NCI-H748 (cell line): ENCODE measurements around the gene CFAP251.
A peak's percentile ranks its signal among the peaks of the same experiment; 100 is the strongest.
"Not testable (repeated sequence)": the region's sequence is repeated elsewhere in the genome, so short reads cannot be mapped to it uniquely, and the experiment has no call there.

Experiments
- DNase-seq: peaks from one replicate; lab custom pipeline; 2025; ENCODE audit not compliant: unreplicated experiment; lab: John Stamatoyannopoulos, UW

Gene CFAP251

DNA sequence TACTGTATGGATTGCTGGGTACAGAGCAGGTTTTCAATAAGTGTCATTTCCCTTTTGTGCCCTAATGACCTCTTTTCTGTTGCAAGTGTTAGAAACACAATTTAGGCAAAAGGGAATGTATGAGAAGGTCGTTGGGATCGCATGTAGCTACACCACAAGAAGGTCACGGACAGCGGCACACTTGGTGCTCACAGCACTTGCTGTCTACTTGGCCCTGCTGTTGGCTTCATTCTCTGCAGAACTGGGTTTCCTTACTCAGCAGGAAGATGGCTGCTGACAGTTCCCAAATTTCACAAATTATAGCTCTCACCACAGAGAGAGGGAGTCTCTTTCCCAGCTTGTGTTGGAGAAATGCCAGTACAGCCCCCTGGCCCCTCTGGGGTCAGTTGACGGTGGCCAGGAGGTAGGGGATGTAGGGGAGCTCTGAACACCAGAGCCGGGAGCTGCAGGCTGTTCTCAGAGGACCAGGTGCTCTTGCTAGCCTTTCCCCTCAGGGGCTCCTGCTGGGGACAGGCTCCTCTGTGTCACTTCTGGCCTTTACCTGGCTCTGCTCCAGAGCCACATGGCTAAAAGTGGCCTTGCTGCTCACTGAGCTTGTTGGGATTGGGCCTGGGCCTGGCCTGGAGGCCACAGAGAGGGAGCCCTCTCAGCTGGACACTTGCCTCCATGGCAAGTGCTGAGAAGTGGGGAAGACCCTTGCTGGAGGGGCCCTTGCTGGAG is 52.3 kb downstream of the CFAP251 start:
- DNase-seq, result no peak

DNA sequence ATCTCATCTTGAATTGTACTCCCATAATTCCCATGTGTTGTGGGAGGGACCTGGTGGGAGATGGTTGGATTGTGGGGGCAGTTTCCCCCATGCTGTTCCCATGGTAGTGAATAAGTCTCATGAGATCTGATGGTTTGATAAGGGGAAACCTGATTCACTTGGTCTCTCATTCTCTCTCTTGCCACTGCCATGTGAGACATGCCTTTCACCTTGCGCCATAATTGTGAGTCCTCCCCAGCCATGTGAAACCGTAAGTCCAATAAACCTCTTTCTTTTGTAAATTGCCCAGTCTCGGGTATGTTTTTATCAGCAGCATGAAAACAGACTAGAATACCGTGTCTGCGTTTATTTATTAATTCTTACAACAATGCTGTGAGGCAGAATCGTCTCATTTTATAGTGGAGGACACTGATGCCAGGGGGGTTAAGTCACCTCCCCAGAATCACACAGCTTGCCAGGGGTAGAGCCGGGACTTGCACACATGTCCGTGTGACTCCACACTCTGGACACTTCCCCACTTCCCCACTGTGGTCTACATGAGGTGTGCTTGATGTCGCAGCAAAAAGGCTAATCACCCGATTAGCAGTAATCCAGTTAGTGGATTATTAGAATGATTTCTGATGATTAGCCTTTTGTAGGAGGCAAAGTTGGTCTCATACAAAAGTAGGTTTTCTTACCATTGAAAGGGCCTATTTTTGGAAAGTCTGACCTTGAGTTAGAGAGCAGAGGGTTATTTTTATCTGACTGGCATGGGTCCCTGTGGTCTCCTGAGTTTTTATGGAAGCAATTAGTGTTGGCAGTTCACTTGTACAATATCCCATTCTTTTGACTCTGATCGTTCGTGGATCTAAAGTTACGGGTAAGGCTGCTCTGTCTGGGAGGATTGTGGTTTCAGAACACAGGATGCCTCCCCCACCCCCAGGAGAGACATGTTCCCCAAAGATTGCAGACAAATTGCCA is 55.9 kb downstream of the CFAP251 start:
- no peak for DNase-seq

DNA sequence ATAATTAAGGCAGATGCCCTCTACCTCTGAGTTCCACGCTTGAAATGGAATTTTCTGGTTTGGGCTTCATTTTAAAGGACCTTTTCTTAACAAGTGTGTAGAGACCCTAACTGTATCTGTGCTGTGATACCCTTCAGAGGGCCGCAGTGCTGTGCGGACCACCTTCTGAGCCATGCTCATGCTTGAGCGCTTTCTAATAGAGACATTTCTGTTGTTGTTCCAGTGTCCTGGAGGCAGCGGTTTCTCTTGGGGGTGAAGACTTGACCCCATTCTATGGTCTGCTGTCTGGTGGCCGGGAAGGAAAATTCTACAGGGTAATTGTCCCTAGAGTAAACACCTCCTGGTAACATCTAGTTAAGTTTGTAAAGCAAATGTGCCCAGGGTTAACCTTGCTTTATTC is 56.6 kb downstream of the CFAP251 start:
- DNase-seq, result no peak

DNA sequence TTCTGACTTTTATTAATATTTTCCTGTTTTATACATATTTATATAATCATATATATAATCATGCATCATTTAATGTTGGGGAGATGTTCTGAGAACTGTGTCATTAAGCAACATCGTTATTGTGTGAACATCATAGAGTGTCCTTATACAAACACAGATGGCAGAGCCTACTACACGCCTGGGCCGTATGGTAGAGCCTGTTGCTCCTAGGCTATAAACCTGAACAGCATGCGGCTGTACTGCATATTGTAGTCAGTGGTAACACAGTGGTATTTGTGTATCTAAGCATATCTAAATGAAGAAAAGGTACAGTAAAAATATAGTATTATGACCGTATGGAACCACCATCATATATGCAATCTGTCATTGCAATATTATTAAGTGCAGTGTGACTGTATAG is 58.6 kb downstream of the CFAP251 start:
- peak; percentile 8 for DNase-seq

DNA sequence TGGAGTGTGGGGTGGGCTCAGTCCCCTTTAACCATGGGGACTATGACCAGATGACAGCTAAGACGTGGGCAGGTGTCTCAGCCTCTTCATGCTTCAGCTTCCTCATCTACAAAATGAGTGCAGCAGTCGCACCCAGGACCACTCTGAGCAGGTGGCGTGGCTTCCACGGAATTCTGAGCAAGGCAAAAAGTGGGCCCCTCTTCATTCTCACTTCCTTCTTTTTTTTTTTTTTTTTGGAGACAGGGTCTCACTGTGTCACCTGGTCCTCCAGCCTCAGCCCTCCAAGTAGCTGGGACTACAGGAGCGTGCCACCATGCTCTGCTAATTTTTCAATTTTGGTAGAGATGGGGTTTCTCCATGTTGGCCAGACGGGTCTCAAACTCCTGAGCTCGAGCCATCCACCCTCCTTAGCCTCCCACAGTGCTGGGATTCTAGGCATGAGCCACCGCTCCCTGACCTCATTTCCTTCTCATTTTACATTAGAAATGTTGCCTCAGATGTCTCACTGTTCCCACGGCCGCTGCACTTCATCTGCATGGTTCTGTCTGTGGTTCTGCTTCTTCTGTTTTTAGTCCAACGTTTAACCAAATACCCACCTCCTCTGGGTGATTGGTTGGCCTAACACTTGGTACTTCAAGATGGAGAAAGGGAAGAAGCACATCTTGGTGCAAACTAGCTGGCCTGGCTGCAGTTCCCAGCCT is 61.9 kb downstream of the CFAP251 start:
- no peak for DNase-seq

DNA sequence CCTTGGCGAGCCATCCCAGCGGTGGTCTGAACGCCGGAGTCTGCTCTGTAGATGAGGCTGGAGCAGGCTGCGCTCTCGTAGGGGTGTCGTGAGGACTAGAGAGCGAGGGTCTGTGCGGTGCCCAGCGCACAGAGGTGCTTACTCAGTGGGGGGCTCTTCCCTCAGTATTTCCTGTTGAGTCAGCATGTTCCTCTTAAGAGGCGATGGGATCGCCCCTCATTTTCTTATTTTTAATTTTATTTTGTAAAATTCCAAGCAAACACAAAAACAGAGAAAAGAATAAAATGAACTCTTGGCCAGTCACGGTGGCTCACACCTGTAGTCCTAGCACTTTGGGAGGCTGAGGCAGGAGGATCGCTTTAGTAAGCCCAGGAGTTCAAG is 62.5 kb downstream of the CFAP251 start:
- DNase-seq, result no peak

DNA sequence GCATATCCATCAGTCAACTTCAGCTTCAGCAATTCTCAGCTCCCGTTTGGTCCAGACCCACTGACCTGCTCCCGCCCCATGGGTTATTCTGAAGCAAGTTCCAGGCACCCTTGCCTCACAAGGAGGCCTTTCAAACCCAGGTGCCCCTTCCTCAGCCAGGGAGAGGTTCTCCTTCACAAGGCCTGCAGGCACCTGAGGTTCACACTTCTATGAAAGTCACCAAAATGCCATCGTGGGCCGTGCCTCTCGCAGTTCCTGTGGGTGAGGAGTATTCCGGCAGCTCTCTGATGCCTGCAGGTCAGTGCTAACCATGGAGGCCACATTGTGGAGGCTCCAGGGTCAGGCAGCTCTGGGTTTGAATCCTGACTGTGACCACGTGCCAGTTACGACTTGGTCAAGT is 63.1 kb downstream of the CFAP251 start:
- no peak for DNase-seq

DNA sequence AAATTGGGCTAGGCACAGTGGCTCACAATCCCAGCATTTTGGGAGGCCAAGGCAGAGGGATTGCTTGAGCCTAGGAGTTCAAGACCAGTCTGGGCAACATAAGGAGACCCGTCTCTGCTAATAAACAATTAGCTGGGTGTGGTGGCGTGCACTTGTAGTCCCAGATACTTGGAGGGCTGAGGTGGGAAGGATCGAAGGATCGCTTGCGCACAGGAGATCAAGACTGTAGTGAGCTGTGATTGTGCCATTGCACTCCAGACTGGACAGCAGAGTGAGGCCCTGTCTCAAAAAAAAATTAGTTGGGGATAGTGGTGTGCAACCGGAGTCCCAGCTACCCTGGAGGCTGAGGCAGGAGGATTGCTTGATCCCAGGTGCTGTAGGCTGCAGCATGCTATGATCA is 64.6 kb downstream of the CFAP251 start:
- no peak for DNase-seq

DNA sequence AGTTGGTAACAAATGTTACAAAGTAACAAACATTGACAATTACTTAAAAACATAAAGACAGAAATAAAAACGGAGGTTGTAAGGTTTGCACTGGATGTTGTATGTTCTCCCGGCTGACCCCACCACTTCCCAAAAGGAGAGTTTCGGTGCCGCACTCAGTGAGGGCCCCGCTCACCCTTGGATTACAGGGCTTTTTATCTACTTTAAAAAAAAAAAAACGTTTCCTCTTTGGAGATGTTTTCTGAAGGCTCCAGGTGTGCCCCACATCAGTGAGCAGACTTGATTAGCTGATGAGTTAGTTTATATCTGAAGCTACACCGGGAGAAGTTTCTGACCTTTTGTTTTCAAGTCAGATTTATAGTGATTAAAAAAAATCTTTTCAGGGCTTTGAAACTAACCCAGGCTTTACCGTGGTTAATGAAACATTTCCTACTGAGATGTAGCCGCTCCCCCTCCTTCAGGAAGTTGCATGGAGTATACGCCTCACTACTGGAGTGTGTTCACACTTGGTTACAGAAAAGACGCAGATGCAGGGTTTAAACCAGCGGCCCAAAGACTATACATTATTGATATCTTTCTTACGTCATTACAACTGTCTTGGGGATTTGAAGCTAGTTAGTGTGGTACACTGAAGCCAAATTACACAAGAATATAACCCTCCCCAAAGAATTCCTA is 65.3 kb downstream of the CFAP251 start:
- no peak for DNase-seq

DNA sequence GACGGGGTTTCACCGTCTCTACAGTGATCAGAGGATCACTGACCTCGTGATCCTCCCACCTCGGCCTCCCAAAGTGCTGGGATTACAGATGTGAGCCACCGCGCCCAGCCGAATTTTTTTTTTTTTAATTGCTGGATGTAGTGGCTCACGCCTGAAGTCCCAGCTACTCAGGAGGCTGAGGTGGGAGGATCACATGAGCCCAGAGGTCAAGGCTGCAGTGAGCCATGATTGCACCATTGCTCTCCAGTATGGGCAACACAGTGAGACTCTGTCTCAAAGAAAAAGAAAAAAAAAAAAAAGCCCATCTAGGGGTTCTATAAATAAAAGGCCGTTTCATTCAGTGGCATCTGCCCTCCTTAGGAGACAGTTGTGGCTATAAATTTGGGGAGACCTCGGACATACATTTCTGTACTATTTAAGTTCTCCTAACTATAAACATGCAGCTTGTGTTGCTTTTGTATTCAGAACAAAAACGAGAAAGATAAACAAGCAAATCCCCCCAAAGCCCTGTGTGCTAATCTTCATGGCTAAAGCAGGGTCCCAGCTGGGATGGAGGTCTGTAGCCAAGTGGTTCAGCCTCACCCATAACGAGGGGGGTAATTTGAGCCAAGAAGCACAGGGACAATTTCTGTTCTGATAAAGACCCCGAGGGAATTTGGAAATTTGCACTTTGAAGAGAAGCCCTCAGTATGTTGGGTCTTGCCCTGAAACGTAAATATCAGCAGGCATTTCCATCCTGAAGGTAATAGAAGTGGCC is 68.3 kb downstream of the CFAP251 start:
- no peak for DNase-seq

DNA sequence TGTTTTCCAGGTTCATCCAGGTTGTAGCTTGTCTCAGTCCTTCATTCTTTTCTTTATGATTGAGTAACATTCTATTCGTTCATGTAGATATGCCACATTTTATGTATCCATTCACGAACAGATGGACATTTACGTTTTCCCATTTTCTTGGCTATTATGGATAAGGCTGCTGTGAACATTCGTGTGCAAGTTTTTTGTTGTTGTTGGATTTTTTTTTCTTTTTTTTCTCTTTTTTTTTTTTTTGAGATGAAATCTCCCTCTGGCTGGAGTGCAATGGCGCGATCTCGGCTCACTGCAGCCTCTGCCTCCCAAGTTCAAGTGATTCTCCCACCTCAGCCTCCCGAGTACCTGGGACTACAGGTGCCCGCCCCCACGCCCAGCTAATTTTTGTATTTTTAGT is 70.1 kb downstream of the CFAP251 start:
- DNase-seq, result not testable (repeated sequence)

DNA sequence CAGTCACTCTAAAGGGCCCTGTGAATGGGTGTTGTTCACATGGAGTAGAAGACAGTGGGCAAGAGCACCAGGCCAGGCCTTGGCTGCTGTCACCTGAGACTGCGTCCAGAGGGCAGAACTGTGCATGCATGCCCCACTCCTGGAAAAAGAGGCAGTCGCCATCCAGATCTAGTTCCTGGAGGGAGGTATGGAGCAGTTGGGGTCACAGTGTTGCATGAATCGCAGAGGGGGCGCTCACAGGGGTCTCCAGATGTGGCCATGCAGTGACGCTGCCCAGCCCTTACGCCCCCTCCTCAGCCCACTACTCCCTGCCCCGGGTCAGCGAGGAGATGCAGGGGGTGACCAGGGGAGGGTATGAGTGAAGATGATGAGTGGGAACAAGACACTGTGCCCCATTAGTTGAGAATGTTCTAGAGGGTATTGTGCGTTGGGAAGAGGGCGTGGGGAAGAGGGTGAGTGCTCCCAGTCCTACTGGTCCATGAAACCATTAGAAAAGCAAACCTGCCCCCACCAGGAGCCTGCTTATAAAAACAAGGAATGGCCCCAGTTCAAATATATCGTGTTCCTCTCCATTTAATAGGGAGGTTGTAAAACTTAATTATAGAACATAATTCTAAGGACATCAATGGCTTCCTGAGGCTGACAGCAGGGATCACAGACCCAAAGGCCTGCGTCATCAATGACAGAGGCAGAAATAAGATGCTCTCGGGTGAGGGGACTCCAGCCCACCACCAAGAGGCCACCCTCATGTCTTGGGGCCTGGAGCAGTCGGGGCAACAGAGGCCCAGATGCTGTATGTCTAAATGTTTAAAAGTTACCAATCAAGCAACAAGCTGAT is 71.1 kb downstream of the CFAP251 start:
- DNase-seq, result peak; percentile 84

DNA sequence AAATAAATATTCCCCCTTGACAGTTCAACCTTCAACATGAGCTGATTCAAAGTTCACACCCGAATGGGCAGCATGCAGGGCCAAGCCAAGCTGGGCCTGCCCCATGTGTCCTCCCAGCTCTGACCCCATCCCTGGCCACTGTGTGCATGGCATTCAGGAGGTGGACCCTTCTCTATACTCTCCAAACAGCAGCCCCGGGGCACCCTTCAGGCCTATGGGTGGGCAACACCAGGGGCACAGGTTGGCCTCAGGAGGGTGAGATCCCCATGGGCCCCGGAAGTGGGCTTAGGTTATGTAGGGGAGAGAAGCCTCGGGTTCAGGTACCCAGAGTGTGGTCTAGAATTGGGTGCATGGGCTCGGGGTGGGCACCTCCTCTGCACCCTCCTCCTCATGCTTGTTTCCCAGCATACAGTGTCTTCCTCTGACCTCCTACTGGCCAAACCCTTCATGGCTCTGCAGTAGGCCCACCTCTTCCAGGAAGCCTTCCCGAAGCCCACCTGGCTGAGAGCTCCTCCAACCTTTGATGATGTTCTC is 71.8 kb downstream of the CFAP251 start:
- no peak for DNase-seq

DNA sequence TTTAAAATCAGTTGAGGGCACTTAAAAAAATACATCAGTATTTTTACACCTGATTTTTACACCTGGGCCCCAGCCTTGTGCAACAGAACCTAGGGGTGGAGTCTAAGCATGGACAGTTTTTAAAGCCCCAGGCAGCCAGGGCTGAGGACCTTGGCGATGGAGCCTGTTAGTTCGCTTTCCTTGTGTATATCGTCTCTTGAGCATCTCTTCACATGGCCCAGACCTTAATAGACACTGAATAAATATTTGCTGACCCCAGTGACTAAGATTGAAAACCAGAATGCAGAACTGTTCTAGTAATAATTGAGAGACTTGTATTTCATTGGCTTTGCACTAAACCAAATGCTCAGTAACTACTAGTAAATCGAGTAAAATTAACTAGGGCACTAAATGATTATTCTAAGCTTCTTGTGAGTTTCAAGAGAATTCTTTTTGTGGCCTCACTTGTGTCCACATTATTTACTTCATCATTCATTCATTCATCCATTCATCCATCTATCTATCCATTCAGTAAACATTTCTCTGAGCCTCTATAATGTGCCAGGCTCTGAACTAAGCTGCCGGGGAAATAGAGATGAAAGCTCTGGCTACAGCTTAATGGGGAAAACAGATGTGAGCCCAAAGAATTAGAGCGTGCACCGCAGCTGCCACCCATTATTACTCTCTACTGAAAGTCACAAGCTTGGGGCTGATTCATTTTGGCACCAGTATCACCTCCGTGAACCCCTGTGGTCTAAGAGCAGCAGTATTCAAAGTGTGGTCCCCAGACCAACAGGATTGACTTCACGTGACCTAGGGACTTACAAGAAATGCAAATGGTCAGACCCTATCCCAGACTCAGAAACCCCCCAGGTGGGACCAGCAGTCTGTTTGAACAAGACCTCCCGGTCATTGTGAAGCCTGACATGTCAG is 72.6 kb downstream of the CFAP251 start:
- peak; percentile 8 for DNase-seq

DNA sequence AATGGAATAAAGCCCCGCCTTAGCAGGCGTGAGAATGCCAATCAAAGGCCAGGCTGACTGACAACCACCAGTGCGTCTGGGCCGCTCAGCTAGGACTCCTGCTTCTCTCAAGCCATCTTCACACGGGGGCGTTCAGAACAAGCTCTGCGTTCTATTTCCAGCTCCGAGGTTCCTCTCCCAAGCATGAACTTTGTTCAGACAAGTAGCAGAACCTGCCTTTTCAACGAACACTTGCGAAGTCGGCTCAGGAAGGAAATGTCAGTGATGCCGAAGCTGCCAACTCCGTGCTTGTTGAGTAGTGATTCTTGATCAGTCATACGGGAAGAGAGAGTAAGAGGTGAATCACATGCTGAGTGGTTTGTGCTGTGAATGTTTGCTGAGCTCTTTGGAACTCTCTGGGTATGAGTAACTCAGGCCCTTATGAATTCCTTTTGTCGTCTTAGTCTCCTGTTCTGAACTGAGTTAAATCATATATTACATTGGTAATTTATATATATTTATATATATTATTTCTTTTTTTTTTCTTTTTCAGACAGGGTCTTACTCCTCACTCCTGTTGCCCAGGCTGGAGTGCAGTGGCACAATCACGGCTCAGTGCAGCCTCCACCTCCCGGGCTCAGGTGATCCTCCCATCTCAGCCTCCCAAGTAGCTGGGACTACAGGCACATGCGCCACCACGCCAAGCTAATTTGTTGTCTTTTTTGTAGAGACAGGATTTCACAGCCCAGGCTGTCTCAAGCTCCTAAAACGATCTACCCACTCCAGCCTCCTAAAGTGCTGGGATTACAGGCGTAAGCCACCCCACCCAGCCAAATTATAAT is 73.9 kb downstream of the CFAP251 start:
- DNase-seq, result no peak

DNA sequence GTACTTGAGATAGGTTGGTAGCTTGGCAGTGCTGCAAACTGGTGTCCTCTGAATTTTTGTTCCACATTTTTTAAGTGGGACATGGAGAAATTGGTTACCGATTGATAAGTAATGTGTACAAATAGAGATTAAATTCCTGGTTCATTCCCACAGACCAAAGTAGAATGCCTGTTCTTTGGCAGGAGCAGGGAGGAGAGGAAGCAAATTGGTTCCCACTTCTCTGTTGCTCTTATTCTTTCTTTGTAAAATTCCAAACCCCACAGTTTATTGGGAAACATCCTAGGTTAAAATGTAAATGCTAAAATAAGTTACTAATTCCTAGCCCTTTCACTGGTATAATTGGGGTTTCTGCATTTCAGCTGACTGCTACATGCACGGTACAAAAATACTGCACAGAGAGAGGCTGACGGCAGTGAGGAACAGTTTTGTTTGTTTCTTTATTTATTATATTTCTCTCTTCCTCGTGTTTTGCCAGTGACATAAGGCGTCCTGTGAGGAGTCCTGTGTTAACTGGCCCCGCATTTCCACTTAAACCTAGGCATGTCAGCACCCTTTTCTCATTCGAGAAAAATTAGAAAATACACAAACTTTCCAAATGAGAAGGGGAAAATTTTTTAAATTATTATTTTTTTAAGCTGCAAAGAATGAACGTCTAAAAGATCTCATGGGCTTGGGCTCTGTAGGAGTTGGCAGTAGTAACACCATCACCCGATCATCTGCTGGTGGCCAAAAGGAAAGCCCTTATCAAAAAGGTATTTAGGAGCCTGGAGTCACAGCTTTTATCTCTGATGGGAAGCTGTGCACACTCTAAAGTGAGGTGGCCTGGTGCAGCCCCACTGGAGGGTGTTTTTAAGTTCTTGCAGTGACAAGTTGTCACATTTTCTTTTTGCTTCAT is 77.9 kb downstream of the CFAP251 start:
- DNase-seq, result no peak
